ENCODE results near the gene SLC39A8.

The SLC39A8 gene

GRCh38 chr4:102218656-102219055, 126.6 kb downstream of the SLC39A8 start:
- no peak overlapping the region for H2AK5ac ChIP-seq (ENCODE audit: low read length)
- H2BK120ac ChIP-seq (ENCODE audit: low read depth, low read length) = no peak overlapping the region
- H3K18ac ChIP-seq (ENCODE audit: low read length) = no peak overlapping the region
- H3K79me2 ChIP-seq (ENCODE audit: control insufficient read depth, insufficient read depth, low read length) = no peaks in the 10 kb centered on the region
- H3K4me1 ChIP-seq (ENCODE audit: control insufficient read depth, low read depth, low read length) = peaks cover 3% of the 10 kb centered on the region
- H3K27me3 ChIP-seq (ENCODE audit: insufficient read depth, low read length, poor library complexity) = no peaks in the 10 kb centered on the region
- H3K9ac ChIP-seq (ENCODE audit: low read length) = no peak overlapping the region
- H3K4me3 ChIP-seq (ENCODE audit: low read length) = no peak overlapping the region
- no peak overlapping the region for H3K4me2 ChIP-seq (ENCODE audit: low read length)
- H4K8ac ChIP-seq (ENCODE audit: low read depth, low read length) = no peak overlapping the region
- no peak overlapping the region for H2BK5ac ChIP-seq (ENCODE audit: low read length)
- no CpG with 5 or more reads among the region's 3 CpGs for WGBS (ENCODE audit: extremely low coverage, insufficient coverage, low lambda C conversion rate)
- no peak overlapping the region for H3K56ac ChIP-seq (ENCODE audit: low read length)
- H2BK15ac ChIP-seq (replicated peaks; ENCODE audit: low read depth) = no peak overlapping the region
- no peaks in the 10 kb centered on the region for H3K36me3 ChIP-seq (ENCODE audit: control insufficient read depth, insufficient read depth, low read length)
- H3K79me1 ChIP-seq (ENCODE audit: low read length) = no peaks in the 10 kb centered on the region
- H4K5ac ChIP-seq (ENCODE audit: low read length) = no peak overlapping the region
- peak; percentile 5 for DNase-seq
- no peak overlapping the region for H3K4ac ChIP-seq (ENCODE audit: low read depth, low read length)
- no peak overlapping the region for H3K23ac ChIP-seq (ENCODE audit: low read length)
- H3K27ac ChIP-seq (ENCODE audit: low read depth, low read length) = no peak overlapping the region

DNA sequence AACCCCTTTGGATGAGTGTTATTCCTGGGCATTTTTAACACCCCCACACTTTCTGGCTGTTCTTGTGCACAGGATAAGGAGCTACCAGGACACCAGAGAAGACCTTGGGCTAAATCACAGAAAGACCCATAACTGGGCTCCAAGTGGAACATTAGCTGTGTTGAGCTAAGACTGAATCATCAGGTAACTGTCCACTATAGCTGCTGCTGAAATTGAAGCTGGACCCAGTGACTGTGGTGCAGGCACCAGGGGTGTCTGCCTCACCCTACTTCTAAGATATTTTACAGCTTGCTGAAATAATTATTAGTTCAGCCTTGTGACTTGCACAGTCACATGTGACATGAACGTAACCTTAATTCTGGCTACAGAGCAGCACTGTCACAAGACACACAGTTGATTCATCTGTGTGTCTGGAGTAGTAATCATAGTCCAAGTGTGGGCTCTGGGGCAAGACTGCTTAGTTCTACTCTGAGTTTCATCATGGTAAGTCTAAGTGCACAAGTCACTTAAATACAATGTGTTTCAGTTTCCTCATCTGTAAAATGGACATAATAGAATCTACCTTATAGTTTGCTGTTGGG, 127.4 kb downstream of the SLC39A8 start:
- H4K8ac ChIP-seq (ENCODE audit: low read depth, low read length) = no peak overlapping the region
- no peak overlapping the region for H3K4ac ChIP-seq (ENCODE audit: low read depth, low read length)
- no peak overlapping the region for H2BK120ac ChIP-seq (ENCODE audit: low read depth, low read length)
- no peak overlapping the region for H3K23ac ChIP-seq (ENCODE audit: low read length)
- no peak overlapping the region for H3K4me3 ChIP-seq (ENCODE audit: low read length)
- no peak overlapping the region for H3K9ac ChIP-seq (ENCODE audit: low read length)
- no peaks in the 10 kb centered on the region for H3K79me2 ChIP-seq (ENCODE audit: control insufficient read depth, insufficient read depth, low read length)
- H3K18ac ChIP-seq (ENCODE audit: low read length) = no peak overlapping the region
- no peaks in the 10 kb centered on the region for H3K36me3 ChIP-seq (ENCODE audit: control insufficient read depth, insufficient read depth, low read length)
- no CpG with 5 or more reads among the region's 1 CpG for WGBS (ENCODE audit: extremely low coverage, insufficient coverage, low lambda C conversion rate)
- no peak overlapping the region for H3K56ac ChIP-seq (ENCODE audit: low read length)
- no peaks in the 10 kb centered on the region for H3K27me3 ChIP-seq (ENCODE audit: insufficient read depth, low read length, poor library complexity)
- H2BK15ac ChIP-seq (replicated peaks; ENCODE audit: low read depth) = no peak overlapping the region
- DNase-seq = no peak
- H3K4me2 ChIP-seq (ENCODE audit: low read length) = no peak overlapping the region
- no peak overlapping the region for H2BK5ac ChIP-seq (ENCODE audit: low read length)
- H3K27ac ChIP-seq (ENCODE audit: low read depth, low read length) = no peak overlapping the region
- H3K79me1 ChIP-seq (ENCODE audit: low read length) = no peaks in the 10 kb centered on the region
- H4K5ac ChIP-seq (ENCODE audit: low read length) = no peak overlapping the region
- peaks cover 3% of the 10 kb centered on the region for H3K4me1 ChIP-seq (ENCODE audit: control insufficient read depth, low read depth, low read length)
- H2AK5ac ChIP-seq (ENCODE audit: low read length) = no peak overlapping the region

GRCh38 chr4:102217345-102217744, 127.9 kb downstream of the SLC39A8 start:
- no peak overlapping the region for H3K27ac ChIP-seq (ENCODE audit: low read depth, low read length)
- no peaks in the 10 kb centered on the region for H3K79me1 ChIP-seq (ENCODE audit: low read length)
- H3K9ac ChIP-seq (ENCODE audit: low read length) = no peak overlapping the region
- H3K79me2 ChIP-seq (ENCODE audit: control insufficient read depth, insufficient read depth, low read length) = no peaks in the 10 kb centered on the region
- peaks cover 3% of the 10 kb centered on the region for H3K4me1 ChIP-seq (ENCODE audit: control insufficient read depth, low read depth, low read length)
- no peak overlapping the region for H4K8ac ChIP-seq (ENCODE audit: low read depth, low read length)
- no peak overlapping the region for H2AK5ac ChIP-seq (ENCODE audit: low read length)
- no peak overlapping the region for H4K5ac ChIP-seq (ENCODE audit: low read length)
- no peak overlapping the region for H2BK5ac ChIP-seq (ENCODE audit: low read length)
- no peak for DNase-seq
- no peak overlapping the region for H2BK15ac ChIP-seq (replicated peaks; ENCODE audit: low read depth)
- no peaks in the 10 kb centered on the region for H3K27me3 ChIP-seq (ENCODE audit: insufficient read depth, low read length, poor library complexity)
- no peak overlapping the region for H3K18ac ChIP-seq (ENCODE audit: low read length)
- no peak overlapping the region for H3K56ac ChIP-seq (ENCODE audit: low read length)
- no peaks in the 10 kb centered on the region for H3K36me3 ChIP-seq (ENCODE audit: control insufficient read depth, insufficient read depth, low read length)
- H3K23ac ChIP-seq (ENCODE audit: low read length) = no peak overlapping the region
- no CpG with 5 or more reads among the region's 3 CpGs for WGBS (ENCODE audit: extremely low coverage, insufficient coverage, low lambda C conversion rate)
- no peak overlapping the region for H3K4me2 ChIP-seq (ENCODE audit: low read length)
- no peak overlapping the region for H2BK120ac ChIP-seq (ENCODE audit: low read depth, low read length)
- no peak overlapping the region for H3K4ac ChIP-seq (ENCODE audit: low read depth, low read length)
- no peak overlapping the region for H3K4me3 ChIP-seq (ENCODE audit: low read length)

DNA sequence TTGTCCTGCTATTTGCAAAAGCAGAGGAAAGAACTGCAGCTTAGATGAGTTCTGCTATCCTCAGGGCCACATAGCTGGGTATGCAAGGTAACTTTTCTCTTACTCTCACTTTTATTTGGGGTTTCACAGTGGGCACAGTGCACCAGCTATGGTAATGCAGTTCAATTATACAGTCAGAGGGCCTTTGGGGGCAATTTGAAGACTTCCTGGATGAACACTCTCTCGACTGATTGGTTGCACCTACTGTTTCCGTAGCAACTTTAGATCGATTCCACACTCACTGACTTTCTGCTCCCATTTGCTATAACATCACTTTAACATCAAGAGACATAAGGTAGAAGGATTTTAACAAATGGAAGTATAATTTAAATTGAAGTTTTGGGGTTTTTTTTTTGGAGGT, 128.6 kb downstream of the SLC39A8 start:
- H3K79me2 ChIP-seq (ENCODE audit: control insufficient read depth, insufficient read depth, low read length) = no peaks in the 10 kb centered on the region
- no peak overlapping the region for H3K18ac ChIP-seq (ENCODE audit: low read length)
- H3K27me3 ChIP-seq (ENCODE audit: insufficient read depth, low read length, poor library complexity) = no peaks in the 10 kb centered on the region
- no peak overlapping the region for H3K4me3 ChIP-seq (ENCODE audit: low read length)
- no peak overlapping the region for H2BK5ac ChIP-seq (ENCODE audit: low read length)
- no peak overlapping the region for H2BK120ac ChIP-seq (ENCODE audit: low read depth, low read length)
- no peak overlapping the region for H3K56ac ChIP-seq (ENCODE audit: low read length)
- no peak overlapping the region for H2AK5ac ChIP-seq (ENCODE audit: low read length)
- H3K4ac ChIP-seq (ENCODE audit: low read depth, low read length) = no peak overlapping the region
- no peak overlapping the region for H3K9ac ChIP-seq (ENCODE audit: low read length)
- no peak overlapping the region for H4K5ac ChIP-seq (ENCODE audit: low read length)
- no peaks in the 10 kb centered on the region for H3K79me1 ChIP-seq (ENCODE audit: low read length)
- no peak overlapping the region for H2BK15ac ChIP-seq (replicated peaks; ENCODE audit: low read depth)
- H4K8ac ChIP-seq (ENCODE audit: low read depth, low read length) = no peak overlapping the region
- no peak overlapping the region for H3K23ac ChIP-seq (ENCODE audit: low read length)
- H3K36me3 ChIP-seq (ENCODE audit: control insufficient read depth, insufficient read depth, low read length) = no peaks in the 10 kb centered on the region
- H3K27ac ChIP-seq (ENCODE audit: low read depth, low read length) = no peak overlapping the region
- DNase-seq = no peak
- WGBS (ENCODE audit: extremely low coverage, insufficient coverage, low lambda C conversion rate) = no CpG with 5 or more reads among the region's 3 CpGs
- peaks cover 3% of the 10 kb centered on the region for H3K4me1 ChIP-seq (ENCODE audit: control insufficient read depth, low read depth, low read length)
- H3K4me2 ChIP-seq (ENCODE audit: low read length) = no peak overlapping the region

- no peak overlapping the region for H3K27ac ChIP-seq (ENCODE audit: low read depth, low read length)
- no peak overlapping the region for H2AK5ac ChIP-seq (ENCODE audit: low read length)
- H3K36me3 ChIP-seq (ENCODE audit: control insufficient read depth, insufficient read depth, low read length) = no peaks in the 10 kb centered on the region
- no peaks in the 10 kb centered on the region for H3K27me3 ChIP-seq (ENCODE audit: insufficient read depth, low read length, poor library complexity)
- H3K4me1 ChIP-seq (ENCODE audit: control insufficient read depth, low read depth, low read length) = no peaks in the 10 kb centered on the region
- no peak overlapping the region for H4K5ac ChIP-seq (ENCODE audit: low read length)
- H3K56ac ChIP-seq (ENCODE audit: low read length) = no peak overlapping the region
- H2BK15ac ChIP-seq (replicated peaks; ENCODE audit: low read depth) = no peak overlapping the region
- no peak overlapping the region for H2BK5ac ChIP-seq (ENCODE audit: low read length)
- H3K4ac ChIP-seq (ENCODE audit: low read depth, low read length) = no peak overlapping the region
- no peak overlapping the region for H3K23ac ChIP-seq (ENCODE audit: low read length)
- no peak overlapping the region for H3K4me2 ChIP-seq (ENCODE audit: low read length)
- H4K8ac ChIP-seq (ENCODE audit: low read depth, low read length) = no peak overlapping the region
- no peak overlapping the region for H2BK120ac ChIP-seq (ENCODE audit: low read depth, low read length)
- H3K79me1 ChIP-seq (ENCODE audit: low read length) = no peaks in the 10 kb centered on the region
- no peak overlapping the region for H3K9ac ChIP-seq (ENCODE audit: low read length)
- no peaks in the 10 kb centered on the region for H3K79me2 ChIP-seq (ENCODE audit: control insufficient read depth, insufficient read depth, low read length)
- no peak for DNase-seq
- H3K4me3 ChIP-seq (ENCODE audit: low read length) = no peak overlapping the region
- no peak overlapping the region for H3K18ac ChIP-seq (ENCODE audit: low read length)
These were observed 132.3 kb downstream of the SLC39A8 start for GRCh38 chr4:102213031-102213430.

All from mesendoderm (in vitro differentiated cells).